ENCODE data around the gene PTPN6. TPM values are rescaled to one million over a fixed set of nuclear protein-coding genes. Genes with fewer than 3 reads are reported as not detected.

PTPN6 gene
- total RNA-seq, 1 donor from 2014 or later = 0.65 TPM

- H3K9me3 Mint-ChIP-seq (ENCODE audit: low read depth) = no peaks in the 10 kb centered on the region
- peaks cover 5% of the 10 kb centered on the region for H3K36me3 Mint-ChIP-seq (ENCODE audit: low read depth)
- TF ChIP-seq CTCF (IDR thresholded peaks at IDR 0.05) = peak; percentile 80
- no peaks in the 10 kb centered on the region for H3K27me3 Mint-ChIP-seq (ENCODE audit: low read depth)
- peak overlapping the region; percentile 50 for H3K4me3 Mint-ChIP-seq (ENCODE audit: unreplicated experiment)
- DNase-seq (ENCODE audit: low spot score) = no peak
- H3K27ac Mint-ChIP-seq (ENCODE audit: unreplicated experiment) = peak overlapping the region; percentile 93
- H3K4me1 Mint-ChIP-seq (ENCODE audit: low read depth) = peaks cover 15% of the 10 kb centered on the region
Measured at GRCh38 chr12:6961695-6962284, 10.6 kb downstream of the PTPN6 start.

GRCh38 chr12:6962285-6963015 lies 11.3 kb downstream of the PTPN6 start:
- no peaks in the 10 kb centered on the region for H3K9me3 Mint-ChIP-seq (ENCODE audit: low read depth)
- no peak for DNase-seq (ENCODE audit: low spot score)
- H3K4me1 Mint-ChIP-seq (ENCODE audit: low read depth) = peaks cover 15% of the 10 kb centered on the region
- TF ChIP-seq CTCF (IDR thresholded peaks at IDR 0.05) = peak; percentile 6
- H3K27ac Mint-ChIP-seq (ENCODE audit: unreplicated experiment) = peak overlapping the region; percentile 93
- no peaks in the 10 kb centered on the region for H3K27me3 Mint-ChIP-seq (ENCODE audit: low read depth)
- H3K4me3 Mint-ChIP-seq (ENCODE audit: unreplicated experiment) = peak overlapping the region; percentile 50
- peaks cover 8% of the 10 kb centered on the region for H3K36me3 Mint-ChIP-seq (ENCODE audit: low read depth)

DNA sequence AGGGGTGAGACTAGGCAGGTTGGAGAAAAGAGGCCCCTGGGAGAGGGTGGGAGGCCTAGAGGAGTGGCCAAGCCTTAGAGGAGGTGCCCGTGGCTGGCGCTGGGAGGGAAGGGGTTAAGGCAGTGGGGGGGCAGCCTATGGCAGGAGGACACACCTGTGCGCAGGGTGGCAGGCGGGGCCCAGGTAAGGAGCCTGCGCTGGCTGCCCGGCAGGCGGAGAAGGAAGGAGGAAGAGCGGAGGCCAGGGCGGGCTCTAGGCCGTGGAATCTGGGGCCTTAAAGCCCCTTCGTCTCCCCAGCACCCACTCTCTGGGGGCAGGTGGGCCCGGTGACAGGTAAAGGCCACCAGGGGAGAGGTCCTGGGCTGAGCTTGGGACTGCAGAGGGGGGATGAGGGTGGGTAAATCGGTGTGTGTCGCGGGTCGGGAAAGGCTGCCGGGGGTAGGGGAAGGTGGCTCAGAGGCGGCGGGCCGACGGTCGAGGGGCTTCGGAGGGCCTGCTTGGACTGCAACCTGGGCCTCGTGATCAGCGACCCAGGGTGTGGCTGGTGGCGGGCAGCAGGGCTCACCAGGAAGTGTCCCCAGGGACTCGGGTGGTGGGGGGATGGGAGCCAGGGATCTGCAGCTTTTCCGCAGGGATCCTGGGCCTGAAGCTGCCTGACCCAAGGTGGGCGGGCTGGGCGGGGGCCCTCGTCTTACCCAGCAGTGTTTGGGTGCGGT lies 12.0 kb downstream of the PTPN6 start:
- Mint-ChIP-seq H3K27ac (ENCODE audit: unreplicated experiment) (no peak overlapping the region), H3K9me3 (ENCODE audit: low read depth) (no peaks in the 10 kb centered on the region), H3K27me3 (ENCODE audit: low read depth) (no peaks in the 10 kb centered on the region), H3K4me1 (ENCODE audit: low read depth) (peaks cover 15% of the 10 kb centered on the region), H3K4me3 (ENCODE audit: unreplicated experiment) (no peak overlapping the region), H3K36me3 (ENCODE audit: low read depth) (peaks cover 8% of the 10 kb centered on the region)
- TF ChIP-seq CTCF (IDR thresholded peaks at IDR 0.05) = no peak
- no peak for DNase-seq (ENCODE audit: low spot score)

GRCh38 chr12:6963791-6964413 lies 12.7 kb downstream of the PTPN6 start:
- Mint-ChIP-seq H3K4me3 (ENCODE audit: unreplicated experiment) (no peak overlapping the region), H3K27ac (ENCODE audit: unreplicated experiment) (peak overlapping the region; percentile 61), H3K9me3 (ENCODE audit: low read depth) (no peaks in the 10 kb centered on the region), H3K36me3 (ENCODE audit: low read depth) (peaks cover 11% of the 10 kb centered on the region), H3K27me3 (ENCODE audit: low read depth) (no peaks in the 10 kb centered on the region), H3K4me1 (ENCODE audit: low read depth) (peaks cover 19% of the 10 kb centered on the region)
- DNase-seq (ENCODE audit: low spot score) = no peak
- TF ChIP-seq CTCF (IDR thresholded peaks at IDR 0.05) = no peak

DNA sequence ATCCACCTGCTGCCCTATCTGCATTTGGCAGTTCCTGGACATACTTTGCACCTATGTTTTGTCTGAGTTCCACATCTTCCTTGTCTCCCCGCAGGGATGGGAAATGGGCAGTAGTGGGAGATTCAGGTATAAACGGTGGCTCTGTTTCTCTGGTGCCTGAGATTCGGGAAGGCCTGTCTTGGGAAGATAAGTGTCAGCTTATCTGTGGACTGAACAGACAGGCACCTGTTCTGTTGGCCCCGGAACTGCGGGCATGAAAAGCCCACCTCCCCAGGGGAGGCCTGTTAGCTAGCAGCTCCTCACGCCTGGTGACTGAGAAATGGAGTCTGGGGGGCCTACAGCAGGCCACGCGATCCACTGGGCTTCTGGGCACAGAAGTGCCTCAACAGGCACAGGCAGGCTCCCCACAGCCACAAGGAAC lies 13.5 kb downstream of the PTPN6 start:
- peaks cover 14% of the 10 kb centered on the region for H3K36me3 Mint-ChIP-seq (ENCODE audit: low read depth)
- peak overlapping the region; percentile 74 for H3K27ac Mint-ChIP-seq (ENCODE audit: unreplicated experiment)
- no peak for DNase-seq (ENCODE audit: low spot score)
- peaks cover 21% of the 10 kb centered on the region for H3K4me1 Mint-ChIP-seq (ENCODE audit: low read depth)
- TF ChIP-seq CTCF (IDR thresholded peaks at IDR 0.05) = no peak
- H3K9me3 Mint-ChIP-seq (ENCODE audit: low read depth) = no peaks in the 10 kb centered on the region
- H3K27me3 Mint-ChIP-seq (ENCODE audit: low read depth) = no peaks in the 10 kb centered on the region
- no peak overlapping the region for H3K4me3 Mint-ChIP-seq (ENCODE audit: unreplicated experiment)
